Immature natural killer cell (primary cell): ENCODE data around the gene RNF14. TPM values are rescaled to one million over a fixed set of nuclear protein-coding genes. Genes with fewer than 3 reads are reported as not detected.
"Not testable (repeated sequence)": the region's sequence is repeated elsewhere in the genome, so short reads cannot be mapped to it uniquely, and the experiment has no call there.

Source experiments
- DNase-seq, 3 donors: peaks; one replicate each; pipeline ENCODE4 v3.0.0; 2022; ENCODE audit warnings: mixed read lengths in 1 of 3
- H3K27ac Mint-ChIP-seq, 6 donors: one replicate each; pipeline ENCODE4 v1.8.0; 2020; ENCODE audit warnings: mixed read lengths in 6 of 6, mild to moderate bottlenecking in 5 of 6, inconsistent platforms in 4 of 6, moderate library complexity in 3 of 6
- H3K27me3 Mint-ChIP-seq, 3 donors: one replicate each; pipeline ENCODE4 v1.8.0; 2020 to 2021; ENCODE audit warnings: low read depth in 3 of 3, mild to moderate bottlenecking in 3 of 3, mixed read lengths in 3 of 3, moderate library complexity in 3 of 3, inconsistent platforms in 1 of 3
- H3K36me3 Mint-ChIP-seq, 3 donors: one replicate each; pipeline ENCODE4 v1.8.0; 2020; ENCODE audit warnings: mixed read lengths in 3 of 3, inconsistent platforms in 2 of 3, mild to moderate bottlenecking in 2 of 3
- H3K4me1 Mint-ChIP-seq, 2 donors: one replicate each; pipeline ENCODE4 v1.8.0; 2020; ENCODE audit warnings: inconsistent platforms in 2 of 2, mild to moderate bottlenecking in 2 of 2, mixed read lengths in 2 of 2, moderate library complexity in 1 of 2
- H3K4me3 Mint-ChIP-seq, 5 donors: one replicate each; pipeline ENCODE4 v1.8.0; 2020; ENCODE audit warnings: mild to moderate bottlenecking in 5 of 5, mixed read lengths in 5 of 5, inconsistent platforms in 3 of 5, moderate library complexity in 3 of 5
- H3K9me3 Mint-ChIP-seq, 6 donors: one replicate each; pipeline ENCODE4 v1.8.0; 2020; ENCODE audit warnings: mild to moderate bottlenecking in 6 of 6, mixed read lengths in 6 of 6, inconsistent platforms in 4 of 6, moderate library complexity in 3 of 6
- polyA plus RNA-seq, 3 donors: library from polyadenylated mRNA; unstranded; fragments of 300-500 nt; fragmentation: Illumina TruSeq; gene quantifications; one replicate each; pipeline ENCODE4 v1.2.3, GENCODE V29; 2021

The RNF14 gene
- polyA plus RNA-seq, 3 donors from 2014 or later = 58.9 to 86.6 (median 70.9) TPM

GRCh38 chr5:142017832-142018427 is 49.0 kb downstream of the RNF14 start:
- Mint-ChIP-seq H3K4me3 (peak overlapping the region in 4 of 5 donors; percentile 28 to 76 (median 62)), H3K4me1 (peaks cover 60 to 75% of the 10 kb centered on the region in 2 donors), H3K36me3 (no peaks in the 10 kb centered on the region), H3K27me3 (peaks cover 2 to 6% (median 4%) of the 10 kb centered on the region in 3 donors), H3K9me3 (peaks cover 0 to 2% (median 0%) of the 10 kb centered on the region in 6 donors), H3K27ac (peak overlapping the region in 1 of 6 donors; percentile 57)
- DNase-seq = peak; percentile 36 to 55 (median 40)

GRCh38 chr5:142020122-142020659 is 51.3 kb downstream of the RNF14 start:
- Mint-ChIP-seq H3K4me3 (no peak overlapping the region), H3K27me3 (peaks cover 3 to 8% (median 6%) of the 10 kb centered on the region in 3 donors), H3K36me3 (no peaks in the 10 kb centered on the region), H3K4me1 (peaks cover 52 to 64% of the 10 kb centered on the region in 2 donors), H3K9me3 (peaks cover 0 to 2% (median 0%) of the 10 kb centered on the region in 6 donors), H3K27ac (peak overlapping the region in 1 of 6 donors; percentile 21)
- DNase-seq = no peak

GRCh38 chr5:142023836-142024235 is 54.9 kb downstream of the RNF14 start:
- H3K27me3 Mint-ChIP-seq = peaks cover 2 to 4% (median 3%) of the 10 kb centered on the region in 3 donors
- peaks cover 21 to 34% of the 10 kb centered on the region in 2 donors for H3K4me1 Mint-ChIP-seq
- no peak for DNase-seq
- peak overlapping the region in 1 of 5 donors; percentile 99 for H3K4me3 Mint-ChIP-seq
- H3K36me3 Mint-ChIP-seq = no peaks in the 10 kb centered on the region
- H3K27ac Mint-ChIP-seq = no peak overlapping the region
- H3K9me3 Mint-ChIP-seq = peaks cover 0 to 2% (median 0%) of the 10 kb centered on the region in 6 donors

- H3K4me3 Mint-ChIP-seq = peak overlapping the region; percentile 86 to 99 (median 95)
- H3K4me1 Mint-ChIP-seq = peaks cover 18 to 26% of the 10 kb centered on the region in 2 donors
- H3K36me3 Mint-ChIP-seq = no peaks in the 10 kb centered on the region
- H3K9me3 Mint-ChIP-seq = peaks cover 0 to 2% (median 0%) of the 10 kb centered on the region in 6 donors
- DNase-seq = peak; percentile 76 to 82 (median 78)
- H3K27me3 Mint-ChIP-seq = peaks cover 3 to 4% (median 3%) of the 10 kb centered on the region in 3 donors
- H3K27ac Mint-ChIP-seq = peak overlapping the region; percentile 91 to 100 (median 97)
These were observed 55.9 kb downstream of the RNF14 start for GRCh38 chr5:142024771-142025304.

GRCh38 chr5:142025637-142026036 is 56.7 kb downstream of the RNF14 start:
- H3K27me3 Mint-ChIP-seq = peaks cover 3 to 4% (median 4%) of the 10 kb centered on the region in 3 donors
- H3K4me3 Mint-ChIP-seq = peak overlapping the region; percentile 86 to 99 (median 95)
- peak overlapping the region; percentile 91 to 100 (median 97) for H3K27ac Mint-ChIP-seq
- H3K4me1 Mint-ChIP-seq = peaks cover 14 to 18% of the 10 kb centered on the region in 2 donors
- H3K36me3 Mint-ChIP-seq = no peaks in the 10 kb centered on the region
- DNase-seq = no peak
- peaks cover 0 to 2% (median 0%) of the 10 kb centered on the region in 6 donors for H3K9me3 Mint-ChIP-seq

- no peak overlapping the region for H3K4me3 Mint-ChIP-seq
- no peak for DNase-seq
- H3K36me3 Mint-ChIP-seq = no peaks in the 10 kb centered on the region
- no peaks in the 10 kb centered on the region for H3K9me3 Mint-ChIP-seq
- H3K27ac Mint-ChIP-seq = no peak overlapping the region
- H3K27me3 Mint-ChIP-seq = peaks cover 0 to 11% (median 3%) of the 10 kb centered on the region in 3 donors
- no peaks in the 10 kb centered on the region for H3K4me1 Mint-ChIP-seq
These were observed 63.2 kb downstream of the RNF14 start for GRCh38 chr5:142032150-142032549.

GRCh38 chr5:142032747-142033631 is 64.1 kb downstream of the RNF14 start:
- H3K4me1 Mint-ChIP-seq = no peaks in the 10 kb centered on the region
- H3K27ac Mint-ChIP-seq = no peak overlapping the region
- H3K36me3 Mint-ChIP-seq = no peaks in the 10 kb centered on the region
- DNase-seq = no peak
- H3K4me3 Mint-ChIP-seq = no peak overlapping the region
- peaks cover 0 to 11% (median 3%) of the 10 kb centered on the region in 3 donors for H3K27me3 Mint-ChIP-seq
- H3K9me3 Mint-ChIP-seq = no peaks in the 10 kb centered on the region

GRCh38 chr5:142033632-142034567 is 65.0 kb downstream of the RNF14 start:
- not testable (repeated sequence) for H3K27ac Mint-ChIP-seq, H3K4me1 Mint-ChIP-seq, H3K36me3 Mint-ChIP-seq, DNase-seq, H3K4me3 Mint-ChIP-seq, H3K9me3 Mint-ChIP-seq
- peaks cover 0 to 11% (median 3%) of the 10 kb centered on the region in 3 donors for H3K27me3 Mint-ChIP-seq

GRCh38 chr5:142034994-142035393 is 66.1 kb downstream of the RNF14 start:
- Mint-ChIP-seq H3K4me3 (no peak overlapping the region), H3K36me3 (no peaks in the 10 kb centered on the region), H3K27me3 (peaks cover 0 to 10% (median 6%) of the 10 kb centered on the region in 3 donors), H3K9me3 (peaks cover 0 to 3% (median 0%) of the 10 kb centered on the region in 6 donors), H3K4me1 (no peaks in the 10 kb centered on the region), H3K27ac (no peak overlapping the region)
- no peak for DNase-seq

- peaks cover 0 to 6% (median under 1%) of the 10 kb centered on the region in 3 donors for H3K27me3 Mint-ChIP-seq
- no peak overlapping the region for H3K27ac Mint-ChIP-seq
- H3K9me3 Mint-ChIP-seq = peaks cover 0 to 3% (median 0%) of the 10 kb centered on the region in 6 donors
- H3K36me3 Mint-ChIP-seq = peaks cover 0 to 3% (median 0%) of the 10 kb centered on the region in 3 donors
- no peak for DNase-seq
- H3K4me1 Mint-ChIP-seq = no peaks in the 10 kb centered on the region
- H3K4me3 Mint-ChIP-seq = no peak overlapping the region
These were observed 68.0 kb downstream of the RNF14 start for GRCh38 chr5:142036918-142037317.

- not testable (repeated sequence) for H3K36me3 Mint-ChIP-seq, H3K4me1 Mint-ChIP-seq, H3K4me3 Mint-ChIP-seq, H3K27me3 Mint-ChIP-seq, H3K27ac Mint-ChIP-seq, DNase-seq, H3K9me3 Mint-ChIP-seq
These were observed 68.7 kb downstream of the RNF14 start for GRCh38 chr5:142037599-142037998.

GRCh38 chr5:142038735-142039134 is 69.8 kb downstream of the RNF14 start:
- Mint-ChIP-seq H3K27me3 (peaks cover 0 to 6% (median 0%) of the 10 kb centered on the region in 3 donors), H3K4me3 (no peak overlapping the region), H3K27ac (no peak overlapping the region), H3K4me1 (no peaks in the 10 kb centered on the region), H3K36me3 (peaks cover 0 to 3% (median 0%) of the 10 kb centered on the region in 3 donors), H3K9me3 (peaks cover 0 to 3% (median 0%) of the 10 kb centered on the region in 6 donors)
- no peak for DNase-seq
